ENCODE measurements around the gene PDGFC.

PDGFC gene

DNA sequence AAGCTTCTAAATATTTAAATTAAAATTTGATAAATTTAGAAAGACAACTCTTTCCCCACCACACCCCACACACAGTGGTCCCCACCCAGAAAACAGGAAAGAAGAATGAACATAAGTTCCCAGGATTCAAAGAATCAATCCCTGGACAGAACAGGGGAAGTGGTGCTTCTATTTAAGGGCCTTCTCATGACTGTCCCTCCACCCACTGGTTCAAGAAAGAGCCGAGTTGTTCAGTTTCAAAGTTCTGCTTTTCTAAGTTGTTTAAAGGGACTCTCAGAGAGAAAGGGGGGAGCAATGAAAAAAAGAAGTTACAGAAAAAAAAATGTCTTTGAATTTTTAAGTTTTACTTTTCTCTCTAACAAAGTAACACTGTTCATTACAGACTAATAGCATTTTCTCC is 195.8 kb downstream of the PDGFC start:
- DNase-seq, result no peak

DNA sequence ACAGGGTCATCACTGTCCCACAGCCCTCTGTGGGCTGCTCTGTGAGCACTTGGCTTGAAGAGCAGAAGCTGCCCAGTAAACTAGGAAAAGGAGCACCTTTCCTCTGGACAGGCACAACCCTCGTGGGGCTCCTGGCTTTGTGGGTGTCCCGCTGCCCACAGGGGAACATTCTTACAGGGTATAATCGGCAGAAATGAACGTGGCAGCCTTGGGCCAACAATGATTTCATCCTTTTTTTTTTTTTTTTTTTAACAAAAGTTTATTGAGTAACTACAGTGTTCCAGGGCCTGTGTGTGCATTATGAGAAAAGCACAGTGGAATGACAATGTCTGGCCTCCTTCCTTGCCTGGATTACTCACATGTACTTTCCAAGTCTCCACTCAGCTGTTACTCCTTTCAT is 197.2 kb downstream of the PDGFC start:
- DNase-seq, result no peak

DNA sequence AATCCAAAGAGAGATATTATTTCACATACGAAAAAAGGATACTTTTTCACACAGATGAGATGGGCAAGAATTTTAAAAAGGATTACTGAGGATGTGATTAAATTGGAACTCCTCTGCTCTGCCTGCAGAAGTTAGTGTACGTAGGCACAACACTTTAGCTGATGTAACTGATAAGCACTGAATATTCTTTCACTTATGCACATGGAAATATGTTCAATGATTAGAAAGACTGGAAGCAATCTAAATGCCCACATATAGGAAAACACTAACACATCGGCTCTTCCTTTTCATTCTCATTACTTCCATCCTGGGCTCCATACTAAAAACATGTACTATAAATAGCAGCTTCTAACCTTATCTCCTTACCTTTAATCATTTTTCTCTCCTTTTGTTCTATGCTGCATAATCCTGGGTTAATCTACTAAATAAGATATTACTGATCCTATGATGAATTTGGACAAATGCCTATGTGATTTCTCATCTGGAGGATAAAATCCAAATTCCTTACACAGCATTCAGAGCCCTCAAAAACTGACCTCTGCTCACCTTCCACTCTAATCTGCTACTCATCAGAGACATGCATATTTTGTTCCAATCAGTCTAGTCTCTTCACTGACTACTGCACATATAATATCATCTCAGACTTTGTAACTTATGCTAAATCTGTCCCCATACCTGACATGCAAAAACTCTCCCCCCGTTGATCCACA is 197.8 kb downstream of the PDGFC start:
- no peak for DNase-seq

DNA sequence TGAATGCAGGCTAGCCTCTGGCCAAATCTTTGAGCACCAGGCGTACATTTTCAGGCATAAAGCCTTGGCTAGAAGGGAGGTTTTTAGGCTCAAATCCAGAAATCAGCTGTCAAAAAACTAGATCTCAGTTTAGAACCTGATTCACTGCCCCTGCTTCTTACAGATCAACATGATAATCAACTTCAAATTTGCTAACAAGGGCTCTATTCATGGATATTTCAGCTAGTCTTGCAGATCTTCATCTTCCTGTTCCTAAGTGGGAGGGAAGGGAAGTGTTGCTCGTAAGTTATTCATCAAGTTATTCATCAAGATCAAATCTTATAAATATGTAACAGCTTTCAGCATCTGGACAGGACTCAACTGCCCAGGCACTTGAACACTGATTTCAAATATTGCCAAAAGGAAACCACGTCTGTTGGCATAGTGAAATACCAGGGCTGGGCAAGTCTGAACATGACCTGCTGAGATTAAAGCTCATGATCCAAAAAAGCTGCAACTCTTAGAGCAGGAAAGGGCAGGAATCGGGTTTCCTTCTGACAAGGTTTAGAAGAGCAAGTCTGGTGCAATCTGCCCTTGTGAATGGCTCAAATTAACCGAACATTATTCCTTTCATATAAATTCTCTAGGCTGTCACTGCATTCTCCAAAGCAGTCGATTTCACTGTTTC is 200.3 kb downstream of the PDGFC start:
- peak; percentile 99 for DNase-seq

DNA sequence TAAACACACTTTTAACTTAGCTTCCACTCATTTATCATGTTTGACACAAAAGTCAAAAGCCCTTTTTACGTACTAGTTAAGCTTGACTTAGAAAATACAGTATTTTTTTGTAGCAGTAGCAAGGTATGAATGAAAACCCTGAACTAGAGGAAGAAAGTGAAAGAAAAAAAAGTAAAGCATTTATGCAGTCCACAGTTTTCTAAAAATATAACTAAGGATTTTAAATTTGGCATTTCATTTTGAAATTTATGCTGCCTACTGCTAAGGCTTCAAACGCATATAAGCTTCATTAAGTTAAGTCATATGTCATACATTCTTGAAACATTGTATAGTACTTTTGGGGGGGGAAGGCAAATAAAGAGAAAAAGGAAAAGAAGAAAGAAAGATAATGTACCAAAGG is 201.5 kb downstream of the PDGFC start:
- DNase-seq, result no peak

DNA sequence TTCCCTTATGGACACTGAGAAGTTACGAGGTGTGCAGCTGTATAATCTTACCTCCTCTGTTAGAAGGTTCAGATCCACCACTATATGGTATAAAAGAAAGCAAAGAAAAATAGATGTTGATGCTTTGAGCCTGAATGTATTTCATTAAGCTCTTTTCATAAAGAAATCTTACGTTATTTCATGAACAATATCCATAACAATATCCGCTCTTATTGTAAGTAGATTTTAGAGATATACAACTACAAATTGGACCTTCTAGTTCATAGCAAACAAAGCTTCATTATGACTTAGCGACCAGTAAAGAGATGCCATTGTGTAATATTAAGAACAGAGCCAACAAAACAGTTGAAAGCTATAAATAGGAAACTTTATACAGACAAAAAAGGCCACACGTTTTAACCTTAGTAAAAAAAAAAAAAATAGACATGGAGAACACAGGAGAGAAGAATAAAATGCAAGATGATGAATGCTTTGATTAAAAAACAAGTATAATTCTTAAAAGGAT is 203.6 kb downstream of the PDGFC start:
- no peak for DNase-seq

DNA sequence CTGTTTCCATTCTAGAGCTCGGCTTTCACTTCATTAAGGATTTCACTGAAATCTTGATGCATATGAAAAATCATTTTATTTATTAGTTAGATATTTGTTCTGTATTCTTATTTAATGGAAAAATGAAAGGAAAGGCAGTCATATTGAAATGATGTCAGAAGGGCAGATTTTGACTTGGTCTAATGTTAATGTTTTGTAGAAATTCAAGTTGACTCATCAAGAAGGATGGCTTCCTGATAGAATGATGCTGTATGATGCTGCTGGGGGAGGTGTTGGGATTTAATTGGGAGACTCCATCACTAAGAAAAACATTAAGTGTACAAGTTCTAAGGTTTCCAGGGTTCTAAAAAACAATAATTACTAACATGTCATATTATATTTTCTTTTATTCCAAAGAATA is 204.8 kb downstream of the PDGFC start:
- DNase-seq, result no peak

DNA sequence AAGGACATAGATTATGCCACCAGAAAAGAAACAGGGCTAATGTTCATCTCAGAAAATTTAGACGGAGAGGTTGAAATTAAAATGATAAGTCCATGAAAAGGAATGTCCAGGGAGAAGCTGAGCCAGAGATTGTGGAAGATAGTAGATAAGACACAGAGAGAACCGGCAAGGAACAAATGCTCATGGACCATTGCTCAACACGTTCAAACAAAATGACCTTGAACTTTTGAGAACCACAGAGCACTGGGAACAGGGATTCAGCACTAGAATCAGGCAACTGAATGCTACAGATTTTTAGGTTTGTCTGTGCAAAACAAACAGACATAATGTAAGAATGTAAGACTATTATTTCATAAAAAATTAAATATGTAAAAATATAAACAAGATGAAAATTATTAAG is 206.3 kb downstream of the PDGFC start:
- no peak for DNase-seq

DNA sequence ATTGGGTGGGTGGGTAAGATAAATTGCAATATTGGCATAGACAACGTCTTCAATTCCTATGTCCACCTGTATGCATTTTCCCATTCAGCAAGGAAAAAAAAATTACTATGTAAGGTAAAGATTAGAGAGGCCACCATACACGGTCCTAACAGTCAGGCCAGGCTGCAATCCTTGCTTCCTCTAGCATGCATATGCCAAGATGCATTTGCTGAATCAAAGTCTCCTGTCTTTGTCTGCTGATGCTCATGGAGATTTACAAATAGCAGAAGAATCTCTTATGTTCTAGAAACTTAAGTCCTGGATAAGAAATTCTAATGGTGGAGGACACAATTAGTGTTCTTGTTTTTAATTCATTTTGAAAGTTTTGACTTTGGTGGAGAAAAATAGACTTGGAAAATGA is 206.8 kb downstream of the PDGFC start:
- no peak for DNase-seq

DNA sequence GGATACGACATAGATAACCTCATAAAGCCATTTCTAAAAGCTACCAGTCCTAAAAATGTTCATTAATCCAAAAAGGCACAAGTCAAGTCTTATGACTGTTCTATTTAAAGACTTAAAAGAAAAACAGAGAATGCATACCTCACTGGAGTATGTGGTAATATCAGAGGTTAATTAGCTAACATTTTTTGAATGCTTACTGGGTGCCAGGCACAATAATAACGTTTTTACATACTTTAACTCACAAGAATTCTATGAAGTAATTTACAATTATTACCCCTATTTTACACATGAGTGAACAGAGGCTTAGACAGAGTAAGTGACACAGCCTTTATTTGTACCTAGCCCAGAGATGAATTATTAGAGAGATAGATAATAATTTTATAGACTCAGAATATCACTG is 207.5 kb downstream of the PDGFC start:
- DNase-seq, result no peak

DNA sequence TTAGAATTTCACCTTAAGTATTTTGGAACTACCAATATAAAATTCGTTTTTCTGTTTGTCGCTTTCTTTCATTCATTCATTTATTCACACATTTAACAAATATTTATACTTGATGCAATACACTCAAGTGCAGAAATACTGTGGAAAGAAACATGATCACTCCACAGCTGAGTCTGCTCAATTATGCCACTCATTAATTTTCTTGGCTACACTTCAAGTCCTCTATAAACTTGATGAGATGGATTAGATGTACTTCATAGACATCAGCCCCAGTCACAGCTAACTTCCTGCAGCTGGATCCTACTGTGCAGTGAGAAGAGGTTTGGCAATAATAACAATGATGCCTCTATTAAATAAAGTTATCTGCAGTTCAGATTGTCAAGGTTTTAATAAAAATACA is 208.1 kb downstream of the PDGFC start:
- DNase-seq, result peak; percentile 66

DNA sequence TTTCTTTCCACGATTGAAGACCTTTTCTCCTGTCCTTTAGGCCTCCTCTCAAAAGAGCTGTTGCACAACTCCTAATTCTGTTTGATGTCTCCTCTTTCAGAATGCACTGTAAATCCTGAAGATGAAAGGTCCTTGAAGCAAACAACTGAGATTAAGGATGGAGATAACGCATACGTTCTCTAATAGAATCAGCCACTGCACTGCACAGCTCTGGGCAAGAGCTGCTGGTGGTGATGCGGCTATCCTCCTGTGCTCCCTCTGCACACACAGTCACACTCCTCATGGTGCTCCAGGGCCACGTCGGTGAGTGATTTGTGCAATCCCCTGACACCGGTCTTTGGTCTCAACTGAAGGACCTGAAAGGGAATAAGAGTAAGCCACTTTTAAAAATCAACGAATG is 208.7 kb downstream of the PDGFC start:
- no peak for DNase-seq

DNA sequence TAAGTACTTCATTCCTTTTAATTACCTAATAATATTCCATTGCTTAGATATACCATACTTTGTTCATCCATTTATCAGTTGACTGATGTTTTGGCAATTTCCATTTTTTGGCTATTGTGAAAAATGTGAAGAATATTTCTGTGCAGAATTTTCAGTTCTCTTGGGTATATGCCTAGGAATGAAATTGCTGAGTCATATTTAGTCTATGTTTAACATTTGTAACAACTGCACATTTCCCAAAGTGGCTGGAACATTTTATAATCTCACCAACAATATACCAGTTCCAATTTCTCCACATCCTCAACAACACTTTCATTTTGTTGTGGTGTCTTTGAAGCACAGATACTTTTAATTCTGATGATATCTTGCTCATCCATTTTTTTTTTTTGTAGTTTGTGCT is 215.5 kb downstream of the PDGFC start:
- no peak for DNase-seq

DNA sequence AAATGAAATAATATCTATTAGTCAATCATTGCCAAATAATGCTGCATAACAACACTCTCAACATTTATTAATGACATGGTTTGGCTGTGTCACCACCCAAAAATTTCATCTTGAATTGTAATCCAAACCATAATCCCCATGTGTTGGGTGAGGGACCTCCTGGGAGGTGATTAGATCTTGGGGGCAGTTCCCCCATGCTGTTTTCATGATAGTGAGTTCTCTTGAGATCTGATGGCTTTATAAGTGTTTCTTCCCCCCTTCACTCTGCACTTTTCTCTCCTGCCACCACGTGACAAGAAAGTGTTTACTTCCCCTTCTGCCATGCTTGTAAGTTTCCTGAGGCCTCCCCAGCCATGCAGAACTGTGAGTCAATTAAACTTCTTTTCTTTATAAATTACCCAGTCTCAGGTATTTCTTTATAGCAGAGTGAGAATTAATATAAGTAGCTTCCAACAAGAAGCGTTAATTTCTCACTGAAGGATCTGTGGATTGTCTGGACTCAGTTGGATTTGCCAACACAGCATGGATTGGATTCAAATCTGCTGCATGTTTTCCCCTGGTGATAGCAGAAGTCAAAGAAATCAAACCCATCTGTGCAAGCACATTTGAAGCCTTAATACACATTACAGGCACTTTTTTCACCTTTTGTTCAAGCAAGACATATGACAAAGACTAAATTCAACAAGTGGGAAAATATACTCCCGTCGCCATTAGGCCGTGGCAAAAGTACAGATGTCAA is 216.6 kb downstream of the PDGFC start:
- no peak for DNase-seq

DNA sequence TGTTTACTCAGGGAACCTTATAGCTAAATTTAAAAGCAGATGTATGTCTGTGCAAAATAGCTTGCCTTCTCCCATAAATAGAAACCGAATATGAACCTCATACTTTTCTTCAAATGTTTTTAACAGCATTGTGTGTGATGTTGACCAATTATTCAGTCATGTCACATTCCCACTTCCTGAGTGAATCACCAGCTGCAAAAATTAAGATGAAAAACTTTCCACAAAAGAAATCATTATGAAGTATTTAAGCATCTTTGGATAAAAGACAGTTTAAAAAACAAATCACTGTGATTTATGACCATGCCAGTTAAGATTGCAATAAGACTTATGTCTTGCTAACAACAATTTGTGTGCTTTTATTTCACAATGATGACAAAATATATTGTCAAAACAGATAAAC is 220.1 kb downstream of the PDGFC start:
- no peak for DNase-seq

DNA sequence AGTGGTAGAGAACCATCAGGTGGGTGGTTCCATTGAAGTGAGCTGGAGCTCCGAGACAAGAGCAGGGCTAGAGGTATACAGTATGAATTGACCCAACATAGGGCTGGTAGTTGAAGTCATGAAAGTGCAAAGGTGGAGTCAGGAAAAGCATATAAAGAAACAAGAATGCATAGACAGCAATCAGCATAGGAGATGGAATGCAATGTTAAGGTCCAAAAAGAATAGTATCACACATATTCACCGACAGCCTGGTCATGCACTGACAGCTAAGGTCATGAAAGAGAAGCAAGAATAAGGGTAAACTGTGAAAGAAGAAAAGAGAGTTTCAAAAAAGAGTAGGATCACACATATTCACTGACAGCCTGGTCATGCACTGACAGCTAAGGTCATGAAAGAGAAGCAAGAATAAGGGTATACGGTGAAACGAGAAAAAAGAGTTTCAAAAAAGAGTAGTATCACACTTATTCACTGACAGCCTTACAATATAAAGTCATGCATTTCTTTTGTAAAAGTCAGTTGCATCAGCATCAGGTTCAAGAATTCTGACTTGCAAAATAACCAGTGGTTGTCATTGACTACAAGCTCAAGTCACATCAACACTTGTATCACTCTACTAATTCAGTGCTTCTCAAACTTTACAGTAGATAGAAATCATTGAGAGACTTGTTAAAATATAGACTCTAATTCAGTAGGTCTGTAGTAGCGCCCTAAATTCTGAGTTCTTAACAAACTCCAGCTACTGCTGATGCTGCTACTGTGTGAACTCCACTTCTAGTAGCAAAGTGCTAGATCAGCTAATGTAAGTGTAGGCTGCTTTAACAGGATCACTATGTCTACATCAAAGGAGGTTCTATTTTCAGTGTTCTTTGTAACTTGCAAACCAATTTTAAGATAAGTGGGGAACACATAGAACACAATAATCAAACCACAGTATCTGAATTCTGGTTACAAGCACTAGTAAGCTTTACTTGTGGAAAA is 221.9 kb downstream of the PDGFC start:
- DNase-seq, result no peak

DNA sequence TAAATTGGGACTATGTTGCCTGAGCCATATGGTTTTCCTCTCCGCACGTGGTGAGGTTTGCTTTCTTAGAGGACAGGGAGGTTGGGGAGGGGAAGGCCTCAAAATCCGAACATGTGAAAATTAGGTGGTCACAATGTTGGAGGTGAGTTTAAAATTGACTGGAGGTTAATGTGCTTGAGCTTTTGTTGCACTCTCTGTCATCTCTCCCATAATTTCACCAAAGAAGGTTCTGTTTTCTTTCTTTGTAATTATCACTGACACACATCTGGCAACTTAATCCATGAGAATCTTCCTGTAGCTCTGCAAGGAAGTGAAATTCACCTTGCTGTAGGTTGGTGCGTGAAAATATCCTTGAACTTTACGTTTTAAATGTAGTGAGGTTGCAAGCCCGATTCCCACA is 225.5 kb downstream of the PDGFC start:
- DNase-seq, result no peak

DNA sequence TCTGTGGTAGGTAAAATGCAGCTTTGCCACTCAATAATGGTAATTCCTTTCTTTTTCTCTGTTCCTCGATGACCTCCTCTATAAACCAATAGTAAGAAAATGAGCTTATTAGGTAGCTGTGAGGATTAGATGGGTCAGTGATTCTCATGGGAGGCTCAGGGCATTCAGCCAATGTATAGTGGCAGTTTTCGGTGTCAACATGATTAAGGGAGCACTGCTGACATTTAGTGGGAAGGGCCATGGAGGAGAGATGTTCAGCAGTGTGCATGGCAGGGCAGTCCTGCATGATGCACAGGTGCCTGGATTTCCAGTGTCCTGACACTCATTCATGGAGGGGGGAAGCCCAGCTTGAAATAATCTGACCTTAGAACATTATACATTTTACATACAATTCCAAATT is 232.8 kb downstream of the PDGFC start:
- DNase-seq, result no peak

DNA sequence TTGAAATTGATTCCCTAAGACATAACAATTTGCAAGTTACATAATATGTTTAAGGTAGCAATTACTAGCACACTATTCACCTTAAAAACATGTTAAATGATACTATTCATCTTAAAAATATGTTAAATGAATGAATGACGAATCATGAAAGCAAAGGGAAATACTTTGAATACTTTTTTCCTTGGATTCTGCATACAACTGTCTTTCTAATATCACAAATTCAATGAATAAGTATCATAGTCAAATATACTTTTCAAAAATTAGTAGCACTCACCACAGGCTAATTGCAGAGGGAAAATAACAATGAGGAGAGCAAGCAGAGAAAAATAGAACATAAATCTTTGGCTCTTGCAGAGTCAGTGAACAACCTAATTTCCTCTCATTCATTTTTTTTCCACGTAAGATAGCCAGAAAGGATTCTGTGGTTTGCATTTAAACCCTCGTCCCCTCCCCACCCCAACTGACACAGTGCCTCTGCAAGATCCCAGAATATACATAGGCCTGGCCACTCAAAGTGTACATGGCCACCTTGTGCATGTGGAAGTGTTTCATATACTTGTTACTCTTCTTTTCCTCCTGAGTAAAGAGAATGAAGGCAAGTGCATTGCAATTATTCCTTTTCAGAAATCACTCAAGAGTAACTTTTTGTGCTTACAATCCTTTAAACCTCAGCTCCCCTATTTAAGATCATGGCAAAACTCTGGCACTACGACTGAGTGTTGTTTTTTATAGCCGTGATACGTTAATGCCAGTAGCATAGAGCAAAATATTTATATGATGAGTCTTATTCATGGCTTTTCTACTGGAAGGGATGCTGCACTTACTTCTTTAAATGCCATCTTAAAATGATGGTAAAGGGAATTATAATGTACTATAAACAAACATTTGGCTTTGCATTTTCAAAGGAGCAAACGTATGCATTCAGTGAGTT is 236.4 kb downstream of the PDGFC start:
- no peak for DNase-seq

DNA sequence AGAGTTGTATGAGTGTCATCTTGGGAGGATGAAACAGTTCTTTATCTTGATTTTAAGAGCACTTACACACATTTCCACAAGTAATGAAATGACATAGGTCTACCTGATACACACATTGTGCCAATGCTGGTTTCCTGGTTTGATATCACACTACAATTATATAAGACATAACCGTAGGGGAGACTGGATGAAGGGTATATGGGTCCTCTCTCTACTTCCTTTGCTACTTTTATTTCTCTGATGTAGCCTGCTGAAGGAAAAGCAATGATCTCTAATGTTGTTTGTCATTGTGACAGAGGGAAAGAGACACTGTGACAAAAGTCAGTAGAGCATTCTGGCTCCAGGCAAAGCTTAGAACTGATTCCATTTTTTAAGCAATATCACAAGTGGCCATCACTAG is 238.0 kb downstream of the PDGFC start:
- DNase-seq, result no peak

DNA sequence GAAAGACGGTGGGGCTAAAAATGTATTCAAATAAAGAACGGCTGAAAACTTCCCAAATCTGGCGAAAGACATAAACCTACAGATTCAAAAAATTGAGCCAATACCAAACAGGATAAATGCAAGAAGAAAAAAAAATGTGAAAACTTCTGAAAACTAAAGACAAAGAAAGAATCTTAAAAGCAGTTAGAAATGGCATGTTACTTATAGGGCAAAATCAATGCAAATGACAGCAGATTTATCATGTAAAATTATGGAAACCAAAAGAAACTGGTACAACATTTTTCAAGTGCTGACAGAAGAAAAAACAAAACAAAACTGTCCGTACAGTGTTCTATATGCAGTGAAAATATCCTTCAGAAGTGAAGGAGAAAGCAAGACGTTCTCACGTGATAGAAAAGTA is 239.0 kb downstream of the PDGFC start:
- no peak for DNase-seq

DNA sequence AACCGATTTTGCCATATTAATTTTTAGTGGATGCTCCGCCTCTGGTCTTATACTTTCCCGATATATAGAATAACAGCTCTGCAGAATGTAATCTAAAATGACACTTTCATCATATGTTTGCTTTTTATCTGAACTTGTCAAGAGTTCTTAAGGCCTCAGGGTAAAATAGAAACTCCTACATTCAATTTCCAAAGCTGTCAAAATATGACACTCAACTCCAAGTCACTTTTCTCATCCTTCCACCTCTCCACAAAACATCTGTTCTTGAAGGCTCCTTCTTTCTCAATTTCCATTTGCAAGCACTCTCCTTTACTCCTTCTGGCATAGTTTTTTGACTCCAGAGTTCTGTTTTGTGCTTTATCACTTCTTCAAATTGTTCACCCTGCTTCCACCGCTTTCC is 242.2 kb downstream of the PDGFC start:
- no peak for DNase-seq

All from NCI-H446 treated with DMSO at 0.1 percent for 48 hours (cell line).